Loucy (cell line): Measurements from ENCODE around the gene ENPP1.

Experiments used
- H2AFZ ChIP-seq: fragments of 200-600 bp; sonication (generic); 2 replicates; pipeline ENCODE4 v1.6.0; 2016; ENCODE audit warnings: antibody characterized with exemption, mild to moderate bottlenecking, low read length, moderate library complexity
- H3F3A ChIP-seq: fragments of 200-600 bp; 2 replicates; pipeline ENCODE4 v1.6.0; 2016; ENCODE audit warnings: antibody characterized with exemption, low read depth, mild to moderate bottlenecking
- H3K27me3 ChIP-seq: fragments of 200-600 bp; sonication (generic); 2 replicates; pipeline ENCODE4 v1.6.1; 2014; ENCODE audit warnings: low read length, mild to moderate bottlenecking; ENCODE audit not compliant: insufficient read depth, poor library complexity, severe bottlenecking
- H3K36me3 ChIP-seq: fragments of 200-600 bp; sonication (generic); 2 replicates; pipeline ENCODE4 v1.6.1; 2016; ENCODE audit warnings: low read length; ENCODE audit not compliant: insufficient read depth
- H3K4me1 ChIP-seq: fragments of 200-600 bp; sonication (generic); 2 replicates; pipeline ENCODE4 v1.5.1; 2014; ENCODE audit warnings: low read length, mild to moderate bottlenecking; ENCODE audit not compliant: insufficient read depth, poor library complexity, severe bottlenecking
- H3K4me2 ChIP-seq: fragments of 200-600 bp; sonication (generic); 2 replicates; pipeline ENCODE4 v1.6.0; 2014; ENCODE audit warnings: antibody characterized with exemption, low read length, low read depth, mild to moderate bottlenecking; ENCODE audit not compliant: poor library complexity, severe bottlenecking
- H3K4me3 ChIP-seq: fragments of 200-600 bp; sonication (generic); 2 replicates; pipeline ENCODE4 v1.5.1; 2014; ENCODE audit warnings: low read length, mild to moderate bottlenecking, mixed read lengths; ENCODE audit not compliant: poor library complexity, severe bottlenecking
- H3K79me2 ChIP-seq: fragments of 200-600 bp; sonication (generic); 2 replicates; pipeline ENCODE4 v1.6.1; 2014; ENCODE audit warnings: low read length; ENCODE audit not compliant: insufficient read depth
- H3K9ac ChIP-seq: fragments of 200-600 bp; sonication (generic); 2 replicates; pipeline ENCODE4 v1.6.0; 2014; ENCODE audit warnings: mild to moderate bottlenecking, low read depth, low read length, moderate library complexity; ENCODE audit not compliant: poor library complexity, severe bottlenecking
- H3K9me2 ChIP-seq: fragments of 200-600 bp; sonication (generic); replicated peaks from 2 replicates; pipeline ENCODE4 v1.6.1; 2016; ENCODE audit warnings: low read depth, low read length, mixed read lengths
- H3K9me3 ChIP-seq: fragments of 200-600 bp; sonication (generic); 2 replicates; pipeline ENCODE4 v1.6.1; 2014; ENCODE audit warnings: mild to moderate bottlenecking, antibody characterized with exemption, low read length, low read depth; ENCODE audit not compliant: insufficient read depth
- H4K20me1 ChIP-seq: fragments of 200-600 bp; sonication (generic); 2 replicates; pipeline ENCODE4 v1.6.0; 2014; ENCODE audit warnings: antibody characterized with exemption, low read length, mild to moderate bottlenecking; ENCODE audit not compliant: insufficient read depth, poor library complexity, severe bottlenecking
- EZH2phosphoT487 ChIP-seq: fragments of 200-600 bp; IDR thresholded peaks from 2 replicates; pipeline ENCODE4 v1.6.1; 2018; ENCODE audit warnings: antibody characterized with exemption, mild to moderate bottlenecking, moderate library complexity, borderline replicate concordance
- TF ChIP-seq, protein P1 (sequence below): fragments of 200-600 bp; sonication (generic); conservative IDR thresholded peaks from 2 replicates; pipeline ENCODE4 v1.5.1; 2014; ENCODE audit warnings: mild to moderate bottlenecking, antibody characterized with exemption, low read length

The ENPP1 gene

DNA sequence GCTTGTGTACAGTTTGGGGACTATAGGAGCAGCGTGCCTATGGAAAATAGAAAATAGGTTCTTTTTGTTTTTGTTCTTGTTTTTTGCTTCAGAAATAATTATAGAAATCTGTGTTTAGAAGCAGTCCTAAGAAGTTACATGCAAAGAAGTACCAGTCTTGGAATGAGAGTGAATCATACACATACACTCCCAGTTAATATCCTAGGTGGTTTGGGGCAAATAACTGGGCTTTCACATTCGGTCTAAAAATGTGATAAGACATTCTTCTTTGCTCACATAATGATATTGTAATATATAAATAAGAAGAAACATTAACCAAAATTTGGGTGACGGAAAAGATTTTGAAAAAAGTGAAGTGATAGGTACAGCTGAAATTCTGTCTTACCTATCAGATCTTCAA is 61.0 kb downstream of the ENPP1 start:
- Histone ChIP-seq H3K27me3 (peaks cover 7% of the 10 kb centered on the region), H3K9me2 (no peaks in the 10 kb centered on the region), H3K4me2 (no peak overlapping the region), H3F3A (no peaks in the 10 kb centered on the region), H3K4me3 (no peak overlapping the region), H3K9me3 (no peaks in the 10 kb centered on the region), H2AFZ (no peak overlapping the region), H3K4me1 (no peaks in the 10 kb centered on the region), H4K20me1 (no peaks in the 10 kb centered on the region), H3K79me2 (no peaks in the 10 kb centered on the region), H3K36me3 (no peaks in the 10 kb centered on the region), H3K9ac (no peak overlapping the region)
- TF ChIP-seq, protein P1, sequence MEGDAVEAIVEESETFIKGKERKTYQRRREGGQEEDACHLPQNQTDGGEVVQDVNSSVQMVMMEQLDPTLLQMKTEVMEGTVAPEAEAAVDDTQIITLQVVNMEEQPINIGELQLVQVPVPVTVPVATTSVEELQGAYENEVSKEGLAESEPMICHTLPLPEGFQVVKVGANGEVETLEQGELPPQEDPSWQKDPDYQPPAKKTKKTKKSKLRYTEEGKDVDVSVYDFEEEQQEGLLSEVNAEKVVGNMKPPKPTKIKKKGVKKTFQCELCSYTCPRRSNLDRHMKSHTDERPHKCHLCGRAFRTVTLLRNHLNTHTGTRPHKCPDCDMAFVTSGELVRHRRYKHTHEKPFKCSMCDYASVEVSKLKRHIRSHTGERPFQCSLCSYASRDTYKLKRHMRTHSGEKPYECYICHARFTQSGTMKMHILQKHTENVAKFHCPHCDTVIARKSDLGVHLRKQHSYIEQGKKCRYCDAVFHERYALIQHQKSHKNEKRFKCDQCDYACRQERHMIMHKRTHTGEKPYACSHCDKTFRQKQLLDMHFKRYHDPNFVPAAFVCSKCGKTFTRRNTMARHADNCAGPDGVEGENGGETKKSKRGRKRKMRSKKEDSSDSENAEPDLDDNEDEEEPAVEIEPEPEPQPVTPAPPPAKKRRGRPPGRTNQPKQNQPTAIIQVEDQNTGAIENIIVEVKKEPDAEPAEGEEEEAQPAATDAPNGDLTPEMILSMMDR = no peak
- no peak for TF ChIP-seq EZH2phosphoT487

DNA sequence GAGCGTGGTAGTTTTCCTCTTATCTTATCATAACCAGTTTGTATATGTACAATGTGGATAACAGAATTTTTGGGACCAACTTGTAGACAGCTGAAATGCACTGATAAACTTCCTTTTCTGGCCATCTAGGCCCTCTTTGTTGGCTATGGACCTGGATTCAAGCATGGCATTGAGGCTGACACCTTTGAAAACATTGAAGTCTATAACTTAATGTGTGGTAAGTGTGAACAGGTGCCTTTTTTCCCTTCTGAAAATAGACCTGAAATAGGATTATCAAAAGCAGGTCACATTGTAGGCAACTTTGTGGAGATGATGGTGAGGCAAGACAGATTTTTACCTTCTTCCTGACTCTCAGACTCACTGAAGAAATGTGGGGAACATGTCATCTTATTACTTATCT is 67.8 kb downstream of the ENPP1 start:
- no peaks in the 10 kb centered on the region for H3K4me1 ChIP-seq
- no peak overlapping the region for H3K9ac ChIP-seq
- no peaks in the 10 kb centered on the region for H3K9me3 ChIP-seq
- no peaks in the 10 kb centered on the region for H3F3A ChIP-seq
- no peaks in the 10 kb centered on the region for H3K27me3 ChIP-seq
- H2AFZ ChIP-seq = no peak overlapping the region
- H4K20me1 ChIP-seq = no peaks in the 10 kb centered on the region
- no peak overlapping the region for H3K4me3 ChIP-seq
- no peaks in the 10 kb centered on the region for H3K79me2 ChIP-seq
- H3K36me3 ChIP-seq = no peaks in the 10 kb centered on the region
- no peaks in the 10 kb centered on the region for H3K9me2 ChIP-seq
- TF ChIP-seq, protein P1 = no peak
- TF ChIP-seq EZH2phosphoT487 = no peak
- H3K4me2 ChIP-seq = no peak overlapping the region

DNA sequence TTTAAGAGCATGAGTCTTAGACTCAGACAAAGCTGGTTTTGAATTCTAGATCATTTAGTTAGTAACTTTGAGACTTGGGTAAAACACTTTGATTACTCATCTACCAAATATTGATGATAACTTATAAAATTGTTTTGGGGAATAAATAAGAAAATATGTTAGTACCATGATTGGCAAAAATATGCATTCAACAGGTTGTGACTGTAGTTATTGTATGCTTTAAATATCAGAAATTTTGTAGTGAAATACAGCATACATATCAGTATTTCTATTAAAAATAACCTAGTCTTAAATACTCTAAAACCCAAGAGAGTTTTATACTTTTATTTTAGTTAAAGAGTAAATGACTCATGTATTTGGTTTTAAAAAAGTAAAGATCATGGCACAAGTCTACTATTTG is 68.7 kb downstream of the ENPP1 start:
- H3K9me3 ChIP-seq = no peaks in the 10 kb centered on the region
- H3K9ac ChIP-seq = no peak overlapping the region
- no peaks in the 10 kb centered on the region for H3K27me3 ChIP-seq
- no peaks in the 10 kb centered on the region for H3K36me3 ChIP-seq
- H3K4me2 ChIP-seq = no peak overlapping the region
- H3K4me3 ChIP-seq = no peak overlapping the region
- no peaks in the 10 kb centered on the region for H3F3A ChIP-seq
- H2AFZ ChIP-seq = no peak overlapping the region
- no peaks in the 10 kb centered on the region for H3K79me2 ChIP-seq
- no peaks in the 10 kb centered on the region for H4K20me1 ChIP-seq
- H3K4me1 ChIP-seq = no peaks in the 10 kb centered on the region
- no peaks in the 10 kb centered on the region for H3K9me2 ChIP-seq
- TF ChIP-seq, protein P1 = no peak
- no peak for TF ChIP-seq EZH2phosphoT487
